ENCODE measurements around the gene GRID2.

GRID2 gene

GRCh38 chr4:92524131-92524530 is 220.4 kb downstream of the GRID2 start:
- no peak for DNase-seq (ENCODE audit: low read depth)

- no peak for DNase-seq (ENCODE audit: low read depth)
Observed at GRCh38 chr4:92528541-92528940, 224.8 kb downstream of the GRID2 start.

- no peak for DNase-seq (ENCODE audit: low read depth)
Observed at GRCh38 chr4:92529510-92529909, 225.7 kb downstream of the GRID2 start.

- DNase-seq (ENCODE audit: low read depth): no peak
Observed at GRCh38 chr4:92535599-92535998, 231.8 kb downstream of the GRID2 start.

GRCh38 chr4:92551616-92552015 is 247.8 kb downstream of the GRID2 start:
- DNase-seq (ENCODE audit: low read depth): no peak

GRCh38 chr4:92566269-92566668 is 262.5 kb downstream of the GRID2 start:
- no peak for DNase-seq (ENCODE audit: low read depth)

GRCh38 chr4:92580816-92581215 is 277.1 kb downstream of the GRID2 start:
- DNase-seq (ENCODE audit: low read depth): no peak

- no peak for DNase-seq (ENCODE audit: low read depth)
Observed at GRCh38 chr4:92599044-92599443, 295.3 kb downstream of the GRID2 start.

GRCh38 chr4:92600638-92601037 is 296.9 kb downstream of the GRID2 start:
- DNase-seq (ENCODE audit: low read depth): no peak

- no peak for DNase-seq (ENCODE audit: low read depth)
Observed at GRCh38 chr4:92606227-92606626, 302.5 kb downstream of the GRID2 start.

GRCh38 chr4:92615049-92615448 is 311.3 kb downstream of the GRID2 start:
- DNase-seq (ENCODE audit: low read depth): no peak

- no peak for DNase-seq (ENCODE audit: low read depth)
Observed at GRCh38 chr4:92618968-92619367, 315.2 kb downstream of the GRID2 start.

- no peak for DNase-seq (ENCODE audit: low read depth)
Observed at GRCh38 chr4:92629302-92629701, 325.5 kb downstream of the GRID2 start.

- DNase-seq (ENCODE audit: low read depth): no peak
Observed at GRCh38 chr4:92634882-92635281, 331.1 kb downstream of the GRID2 start.

- DNase-seq (ENCODE audit: low read depth): no peak
Observed at GRCh38 chr4:92636038-92636806, 332.5 kb downstream of the GRID2 start.

GRCh38 chr4:92641409-92641808 is 337.6 kb downstream of the GRID2 start:
- DNase-seq (ENCODE audit: low read depth): no peak

- DNase-seq (ENCODE audit: low read depth): no peak
Observed at GRCh38 chr4:92646826-92647225, 343.1 kb downstream of the GRID2 start.

GRCh38 chr4:92651536-92651935 is 347.8 kb downstream of the GRID2 start:
- DNase-seq (ENCODE audit: low read depth): no peak

- no peak for DNase-seq (ENCODE audit: low read depth)
Observed at GRCh38 chr4:92654084-92654483, 350.3 kb downstream of the GRID2 start.

- no peak for DNase-seq (ENCODE audit: low read depth)
Observed at GRCh38 chr4:92657695-92658094, 353.9 kb downstream of the GRID2 start.

GRCh38 chr4:92658318-92658717 is 354.6 kb downstream of the GRID2 start:
- DNase-seq (ENCODE audit: low read depth): no peak

- DNase-seq (ENCODE audit: low read depth): no peak
Observed at GRCh38 chr4:92677805-92678204, 374.0 kb downstream of the GRID2 start.

GRCh38 chr4:92678292-92678691 is 374.5 kb downstream of the GRID2 start:
- DNase-seq (ENCODE audit: low read depth): no peak

GRCh38 chr4:92679149-92679548 is 375.4 kb downstream of the GRID2 start:
- DNase-seq (ENCODE audit: low read depth): no peak

All from stimulated activated CD4-positive, alpha-beta T cell treated with anti-CD3 and anti-CD28 coated beads, Interleukin-2, amount 100 ng/mL, for 4 hours (primary cell).